NCI-H2171 (cell line): Measurements from ENCODE around the gene ARID3A.
"Not testable (repeated sequence)": the region's sequence is repeated elsewhere in the genome, so short reads cannot be mapped to it uniquely, and the experiment has no call there.

Source experiments
- DNase-seq: peaks from one replicate; lab custom pipeline; 2025; lab: John Stamatoyannopoulos, UW

ARID3A gene

DNA sequence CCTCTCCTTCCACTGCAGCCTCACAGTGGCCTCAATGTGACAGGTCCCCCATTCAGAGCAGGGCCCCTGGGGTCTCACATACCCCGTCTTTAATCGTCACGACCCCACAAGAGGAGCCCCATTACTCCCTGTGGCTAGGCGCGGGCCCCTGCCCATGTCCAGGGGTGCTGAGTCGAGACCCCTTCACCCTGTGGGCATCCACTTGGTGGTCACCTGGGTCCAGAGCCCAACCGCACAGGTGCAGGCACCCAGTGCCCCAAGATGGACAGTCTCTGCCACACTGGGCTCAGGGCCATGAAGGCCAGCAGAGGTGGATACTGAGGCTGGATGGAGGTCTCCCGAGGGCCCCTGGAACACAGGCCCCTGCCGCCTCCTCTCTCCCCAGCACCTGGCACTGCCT, 92.1 kb downstream of the ARID3A start:
- DNase-seq = no peak

DNA sequence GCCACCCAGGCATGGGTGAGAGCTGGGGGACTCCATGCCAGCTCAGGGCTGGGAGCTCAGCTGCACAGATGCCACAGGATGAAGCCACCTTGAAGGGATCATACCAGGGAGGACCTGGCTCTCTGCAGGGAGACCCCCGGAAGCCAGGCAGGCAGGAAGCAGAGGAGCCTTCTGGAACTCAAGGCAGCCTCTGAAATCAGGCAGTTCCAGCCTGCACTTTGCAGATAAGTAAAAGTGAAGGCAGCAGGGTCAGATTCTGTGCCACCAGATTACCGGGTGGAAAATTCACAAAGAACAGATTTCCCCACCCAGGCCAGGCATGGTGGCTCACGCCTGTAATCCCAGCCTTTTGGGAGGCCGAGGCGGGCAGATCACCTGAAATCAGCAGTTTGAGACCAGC, 92.6 kb downstream of the ARID3A start:
- no peak for DNase-seq

DNA sequence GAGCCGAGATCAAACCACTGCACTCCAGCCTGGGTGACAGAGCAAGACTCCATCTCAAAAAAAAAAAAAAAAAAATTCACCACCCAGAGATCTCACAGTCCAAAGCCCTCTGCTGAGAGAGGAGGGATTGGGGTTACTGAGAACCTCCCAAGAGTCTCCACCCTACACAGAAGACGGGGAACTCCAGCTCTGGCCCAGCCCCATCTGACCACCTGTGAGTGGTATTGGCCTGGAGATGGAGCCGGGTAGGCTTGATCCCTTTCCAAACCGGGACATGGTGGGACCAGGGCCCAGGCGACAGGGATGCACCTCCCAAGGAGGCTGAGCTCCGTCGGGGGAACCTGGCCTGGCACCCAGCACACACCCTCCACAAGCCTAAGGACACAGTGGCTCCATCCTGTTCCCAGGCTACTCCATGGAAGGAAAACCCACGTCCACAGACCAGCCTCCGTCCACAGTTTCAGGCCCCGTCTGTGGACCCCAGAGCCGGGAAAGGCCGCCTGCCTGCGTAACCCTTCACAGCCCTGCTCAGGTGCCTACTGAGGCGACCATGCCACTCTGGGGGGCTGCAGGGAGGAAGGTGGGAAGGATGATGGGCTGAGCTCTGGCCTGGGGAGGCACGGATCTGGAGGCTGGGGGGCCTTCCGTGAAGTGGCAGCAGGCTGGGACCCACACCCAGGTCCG, 93.2 kb downstream of the ARID3A start:
- no peak for DNase-seq

DNA sequence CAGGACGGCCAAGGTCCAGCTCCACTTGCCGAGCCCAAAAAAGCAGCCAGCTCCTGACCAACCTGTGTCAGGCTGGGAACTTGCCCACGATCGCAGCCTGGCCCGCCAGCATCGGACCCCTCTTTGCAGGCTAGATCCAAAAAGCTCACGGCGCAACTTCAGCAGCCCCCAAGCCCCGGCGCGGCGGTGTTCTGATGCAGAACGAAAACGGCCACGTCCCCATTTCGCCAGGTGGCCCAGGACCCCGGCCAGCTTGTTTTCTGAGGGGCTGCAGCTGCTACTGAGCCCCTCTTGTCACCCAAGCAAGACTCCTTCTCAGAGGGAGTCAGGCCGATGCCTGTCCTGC, 93.8 kb downstream of the ARID3A start:
- no peak for DNase-seq

DNA sequence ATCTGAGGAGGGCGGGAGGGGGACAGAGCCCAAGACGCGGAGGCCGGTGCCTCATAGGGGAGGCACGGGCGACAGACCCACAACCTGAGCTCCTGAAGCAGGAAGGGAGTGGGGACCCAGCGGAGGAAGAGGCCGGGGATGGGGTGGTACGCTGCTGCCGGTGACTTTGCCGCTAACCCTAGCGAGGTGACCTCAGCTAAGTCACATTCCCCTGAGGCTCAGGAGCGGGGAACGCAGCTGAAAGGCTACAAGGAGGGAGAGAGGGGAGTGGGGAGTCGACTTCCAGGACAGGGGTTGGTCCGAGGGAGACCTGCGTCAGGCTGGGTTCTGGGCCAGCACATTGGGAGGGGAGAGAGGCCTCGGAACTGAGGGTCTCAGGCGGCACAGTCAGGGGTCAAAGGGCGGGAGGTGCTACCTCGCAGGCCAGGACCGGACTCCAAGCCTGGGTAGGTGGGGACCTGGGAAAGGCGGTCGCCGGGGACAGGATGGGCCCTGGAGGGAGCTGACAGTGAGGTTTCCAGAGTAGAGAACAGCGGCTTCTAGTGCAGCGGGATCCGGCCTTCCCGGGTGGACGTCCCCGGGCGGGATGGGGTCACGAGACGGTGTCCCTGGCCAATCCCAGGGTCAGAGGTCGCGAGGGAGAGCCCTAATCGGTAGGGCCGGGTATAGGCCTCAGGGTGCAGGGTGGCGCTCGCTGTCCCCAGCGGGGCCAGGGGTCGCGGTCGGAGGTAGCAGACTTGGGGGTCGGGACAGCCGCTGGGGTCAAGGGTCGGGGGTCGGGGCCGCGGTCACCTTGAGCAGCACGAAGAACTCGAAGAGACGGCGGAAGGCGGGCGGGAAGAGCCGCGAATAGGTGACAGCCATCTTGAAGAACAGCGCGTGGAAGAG, 94.4 kb downstream of the ARID3A start:
- no peak for DNase-seq

DNA sequence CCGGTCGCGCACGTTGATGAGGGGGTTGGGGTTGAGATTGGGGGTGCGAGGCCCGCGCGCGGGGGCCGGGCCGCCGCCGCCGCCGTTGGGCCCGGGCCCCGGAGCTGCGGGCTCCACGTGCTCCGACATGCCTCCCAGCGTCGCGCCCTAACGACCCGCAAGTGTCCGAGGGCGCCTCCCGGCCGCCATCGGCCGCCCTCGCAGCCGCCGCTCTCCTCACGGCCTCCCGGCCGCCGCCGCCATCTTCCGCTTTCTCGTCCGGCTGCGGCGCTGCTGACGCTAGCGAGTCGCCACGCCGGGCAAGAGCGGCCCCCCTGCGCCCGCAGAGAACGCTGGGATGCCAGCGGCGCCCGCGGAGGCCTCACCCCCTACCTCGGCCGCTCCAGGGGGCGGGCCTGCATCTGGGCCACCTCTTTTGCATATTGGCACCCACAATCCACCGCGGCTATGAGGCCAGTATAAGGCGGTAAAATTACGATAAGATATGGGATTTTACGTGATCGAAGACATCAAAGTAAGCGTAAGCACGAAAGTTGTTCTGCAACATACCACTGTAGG, 95.1 kb downstream of the ARID3A start, which contains the start of gene TMEM259:
Gene TMEM259, minus strand, starts transcription at position 256 of the 558 bp plus-strand sequence. Its CDS starts 127 bp downstream, at position 129.
- peak; percentile 96 for DNase-seq

DNA sequence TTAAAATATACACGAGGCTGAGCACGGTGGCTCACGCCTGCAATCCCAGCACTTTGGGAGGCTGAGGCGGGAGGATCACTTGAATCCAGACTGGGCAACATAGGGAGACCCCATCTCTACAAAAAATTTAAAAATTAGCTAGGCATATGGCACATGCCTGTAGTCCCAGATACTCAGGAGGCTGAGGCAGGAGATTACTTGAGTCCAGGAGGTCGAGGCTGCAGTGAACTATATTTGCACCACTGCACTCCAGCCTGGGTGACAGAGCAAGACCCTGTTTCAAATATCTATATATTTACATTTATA, 98.0 kb downstream of the ARID3A start:
- DNase-seq = not testable (repeated sequence)

DNA sequence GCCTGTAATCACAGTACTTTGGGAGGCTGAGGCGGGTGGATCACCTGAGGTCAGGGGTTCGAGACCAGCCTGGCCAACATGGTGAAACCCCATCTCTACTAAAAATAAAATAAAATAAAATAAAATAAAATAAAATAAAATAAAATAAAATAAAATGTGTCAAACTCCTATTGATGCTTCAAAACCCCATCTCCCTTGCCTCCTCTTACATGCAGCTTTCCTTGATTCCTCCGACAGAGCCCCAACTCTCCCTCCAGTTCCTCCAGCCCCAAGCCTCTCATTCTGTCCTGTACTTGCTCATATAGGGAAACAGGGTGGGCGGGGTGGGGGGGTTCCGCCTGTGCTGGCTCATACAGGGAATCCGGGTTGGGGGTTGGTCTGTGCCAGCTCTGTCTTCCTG, 99.2 kb downstream of the ARID3A start:
- DNase-seq = not testable (repeated sequence)
